Breast epithelium (tissue), 4 donors: ENCODE measurements around the gene GABRB2. TPM values are rescaled to one million over a fixed set of nuclear protein-coding genes. Genes with fewer than 3 reads are reported as not detected.
A peak's percentile ranks its signal among the peaks of the same experiment; 100 is the strongest.

Experiments
- DNase-seq, 2 donors: peaks; one replicate each; pipeline ENCODE4 v3.0.0-alpha.2; 2019; ENCODE audit warnings: low spot score in 2 of 2
- H3K27ac ChIP-seq, 2 donors: fragments of 200-600 bp; sonication (generic) in 1 of 2; one replicate each; pipeline ENCODE4 v1.5.1; 2016 to 2019; ENCODE audit warnings: mild to moderate bottlenecking in 1 of 2
- H3K27me3 ChIP-seq, 2 donors: fragments of 200-600 bp; sonication (generic) in 1 of 2; one replicate each; pipeline versions ENCODE4 v1.5.1 to v1.6.0; 2017 to 2019; ENCODE audit warnings: control low read depth in 1 of 2, mild to moderate bottlenecking in 1 of 2
- H3K36me3 ChIP-seq: fragments of 200-600 bp; one replicate; pipeline ENCODE4 v1.5.1; 2019
- H3K4me1 ChIP-seq, 2 donors: fragments of 200-600 bp; sonication (generic); one replicate each; pipeline ENCODE4 v1.5.1; 2016 to 2019; ENCODE audit warnings: control low read depth in 1 of 2
- H3K4me3 ChIP-seq, 3 donors: fragments of 200-600 bp; sonication (generic); 1 replicate in 2 of 3; 2 replicates in 1 of 3; pipeline ENCODE4 v1.5.1; 2016 to 2019; ENCODE audit warnings: mild to moderate bottlenecking in 3 of 3, moderate library complexity in 2 of 3
- H3K9me3 ChIP-seq, 2 donors: fragments of 200-600 bp; sonication (generic) in 1 of 2; one replicate each; pipeline ENCODE4 v1.5.1; 2016 to 2019; ENCODE audit warnings: control low read depth in 1 of 2
- CTCF ChIP-seq, 3 donors: fragments of 450-650 bp; IDR thresholded peaks; one replicate each; pipeline ENCODE4 v1.5.1; 2016 to 2017; ENCODE audit warnings: antibody characterized with exemption in 3 of 3, mild to moderate bottlenecking in 3 of 3, moderate library complexity in 3 of 3
- POLR2A ChIP-seq: fragments of 450-650 bp; IDR thresholded peaks from one replicate; pipeline ENCODE4 v1.6.1; 2016; ENCODE audit warnings: antibody characterized with exemption, mild to moderate bottlenecking, moderate library complexity
- POLR2AphosphoS5 ChIP-seq, 3 donors: sonication (generic); formaldehyde crosslinking; IDR thresholded peaks; one replicate each; pipeline ENCODE4 v1.6.1; 2017; ENCODE audit warnings: antibody characterized with exemption in 3 of 3
- intact Hi-C: fragments of 100-400 bp; cut with DNase I; formaldehyde crosslinking; loops from one replicate; pipeline ENCODE4 v1.15.1; 2023; ENCODE audit warnings: low total_unique reads
- total RNA-seq, 3 donors: library from RNA; depleted of rRNA; stranded (reverse); fragments of >200 nt; gene quantifications; one replicate each; pipeline ENCODE4 v1.1.0, GENCODE V29; 2016

The GABRB2 gene
- total RNA-seq = 10 to 100 TPM in 1 of 3 donors, 1 to 10 TPM in 1, under 1 TPM in 1; 0.33 to 10.7 (median 2.5) TPM

GRCh38 chr5:161546470-161547301 is at the start of gene GABRB2:
TSS of gene GABRB2 (minus strand) at chr5:161546725. CDS start at chr5:161546643, 82 bp downstream.
- H3K27ac ChIP-seq = no peak within 1 kb of the TSS
- H3K27me3 ChIP-seq = peaks cover 0 to 29% of the 10 kb centered on the region in 2 donors
- intact Hi-C loops = no loop called here
- no peaks in the 10 kb centered on the region for H3K9me3 ChIP-seq
- TF ChIP-seq POLR2AphosphoS5 (IDR thresholded peaks at IDR 0.05) (no peak), POLR2A (no peak), CTCF (IDR thresholded peaks at IDR 0.05) (no peak)
- peaks cover 0 to 6% of the 10 kb centered on the region in 2 donors for H3K4me1 ChIP-seq
- peak in 1 of 2 donors; percentile 51 for DNase-seq
- peak within 1 kb of the TSS; percentile 46 to 68 (median 54) for H3K4me3 ChIP-seq
- H3K36me3 ChIP-seq = no peaks in the 10 kb centered on the region

DNA sequence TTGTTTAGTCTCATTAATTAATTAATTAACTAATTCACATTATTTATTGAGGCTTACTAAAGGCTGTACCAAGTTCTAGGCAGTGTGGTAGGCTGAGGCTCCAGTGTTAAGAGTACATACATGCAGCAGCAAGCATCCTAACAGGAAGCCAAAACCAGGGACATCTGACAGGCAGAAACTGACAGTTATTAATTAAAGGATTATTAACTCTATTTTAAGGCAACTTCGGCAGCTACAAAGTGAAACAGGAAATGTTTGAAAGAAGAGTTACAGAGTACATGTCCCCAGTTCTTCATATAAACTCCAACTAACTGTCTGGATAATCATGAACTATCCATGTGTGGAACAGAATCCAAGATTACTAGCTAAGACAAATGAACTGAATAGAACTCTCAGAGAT is 39.3 kb upstream of the GABRB2 start:
- Histone ChIP-seq H3K9me3 (no peaks in the 10 kb centered on the region), H3K4me3 (no peak overlapping the region), H3K4me1 (no peaks in the 10 kb centered on the region), H3K27me3 (no peaks in the 10 kb centered on the region), H3K27ac (no peak overlapping the region), H3K36me3 (no peaks in the 10 kb centered on the region)
- TF ChIP-seq CTCF (IDR thresholded peaks at IDR 0.05) (no peak), POLR2AphosphoS5 (IDR thresholded peaks at IDR 0.05) (no peak), POLR2A (no peak)
- intact Hi-C loops = no loop called here
- no peak for DNase-seq

GRCh38 chr5:161580621-161581020 is 34.1 kb upstream of the GABRB2 start:
- Histone ChIP-seq H3K27ac (no peak overlapping the region), H3K27me3 (no peaks in the 10 kb centered on the region), H3K36me3 (no peaks in the 10 kb centered on the region), H3K4me1 (no peaks in the 10 kb centered on the region), H3K9me3 (no peaks in the 10 kb centered on the region), H3K4me3 (no peak overlapping the region)
- TF ChIP-seq POLR2A (no peak), POLR2AphosphoS5 (IDR thresholded peaks at IDR 0.05) (no peak), CTCF (IDR thresholded peaks at IDR 0.05) (no peak)
- DNase-seq = no peak
- intact Hi-C loops = no loop called here

DNA sequence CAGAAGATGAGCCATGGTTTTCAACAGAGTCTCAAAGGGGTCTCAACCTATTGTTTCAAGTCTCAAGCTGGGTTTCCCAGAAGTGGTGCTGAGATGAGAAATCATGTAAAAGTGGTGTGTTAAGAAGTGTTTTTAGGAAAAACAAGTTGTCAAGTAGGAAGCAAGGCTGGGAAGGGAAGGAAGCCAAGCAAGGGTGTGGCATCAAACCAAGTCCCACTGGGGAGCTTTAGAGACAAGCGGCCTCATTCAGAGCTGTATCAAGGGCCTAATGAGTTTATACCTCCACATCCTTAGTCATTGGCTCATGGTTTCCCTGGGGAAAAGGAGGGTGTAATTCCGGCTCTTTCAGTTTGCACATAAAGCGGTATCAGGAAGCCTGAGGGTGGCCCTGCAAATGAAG is 26.4 kb upstream of the GABRB2 start:
- Histone ChIP-seq H3K27ac (no peak overlapping the region), H3K9me3 (no peaks in the 10 kb centered on the region), H3K4me3 (no peak overlapping the region), H3K27me3 (no peaks in the 10 kb centered on the region), H3K4me1 (no peaks in the 10 kb centered on the region), H3K36me3 (no peaks in the 10 kb centered on the region)
- intact Hi-C loops = no loop called here
- TF ChIP-seq POLR2AphosphoS5 (IDR thresholded peaks at IDR 0.05) (no peak), POLR2A (no peak), CTCF (IDR thresholded peaks at IDR 0.05) (no peak)
- DNase-seq = no peak

- Histone ChIP-seq H3K36me3 (no peaks in the 10 kb centered on the region), H3K4me3 (no peak overlapping the region), H3K9me3 (no peaks in the 10 kb centered on the region), H3K27me3 (no peaks in the 10 kb centered on the region), H3K27ac (no peak overlapping the region), H3K4me1 (no peaks in the 10 kb centered on the region)
- DNase-seq = no peak
- intact Hi-C loops = no loop called here
- TF ChIP-seq CTCF (IDR thresholded peaks at IDR 0.05) = no peak
- no peak for TF ChIP-seq POLR2A
- no peak for TF ChIP-seq POLR2AphosphoS5 (IDR thresholded peaks at IDR 0.05)
Measured at GRCh38 chr5:161566081-161566480, 19.6 kb upstream of the GABRB2 start.
